ENCODE measurements around the gene FAF2.

- TF ChIP-seq CTCF (conservative IDR thresholded peaks at IDR 0.05) (no peak), ZFX (IDR thresholded peaks at IDR 0.05) (no peak)
Observed at GRCh38 chr5:176507911-176508310, 59.7 kb downstream of the FAF2 start.
